Colonic mucosa (tissue), 4 donors: Measurements from ENCODE around the gene TFDP3. TPM values are rescaled to one million over a fixed set of nuclear protein-coding genes. Genes with fewer than 3 reads are reported as not detected.

Experiments used
- DNase-seq: peaks from one replicate; pipeline ENCODE4 v3.0.0-alpha.2; 2020
- H3K27ac ChIP-seq: fragments of 200-600 bp; one replicate; pipeline ENCODE4 v1.8.0; 2021
- H3K27me3 ChIP-seq: fragments of 200-600 bp; one replicate; pipeline ENCODE4 v1.8.0; 2021
- H3K36me3 ChIP-seq: fragments of 200-600 bp; one replicate; pipeline ENCODE4 v1.8.0; 2021
- H3K4me1 ChIP-seq: fragments of 200-600 bp; one replicate; pipeline ENCODE4 v1.8.0; 2021; ENCODE audit warnings: mild to moderate bottlenecking
- H3K4me3 ChIP-seq: fragments of 200-600 bp; one replicate; pipeline ENCODE4 v1.8.0; 2021
- H3K9ac ChIP-seq, 2 donors: one replicate each; pipeline ENCODE4 v1.7.0; 2013; ENCODE audit warnings: control low read depth in 2 of 2, low read depth in 2 of 2, low read length in 2 of 2
- H3K9me3 ChIP-seq: fragments of 200-600 bp; one replicate; pipeline ENCODE4 v1.8.0; 2021
- CTCF ChIP-seq: fragments of 200-600 bp; IDR thresholded peaks from one replicate; pipeline ENCODE4 v1.8.0; 2022; ENCODE audit warnings: antibody characterized with exemption, mild to moderate bottlenecking
- intact Hi-C: fragments of 100-400 bp; cut with DNase I; formaldehyde crosslinking; loops from one replicate; pipeline ENCODE4 v1.14.1; 2022
- total RNA-seq, 2 donors: library from RNA; stranded (reverse); fragmentation: NEBNext Ultra II Directional in 1 of 2; extraction: Animal tissue kit (Norgen Biotek cat#: 25700) in 1 of 2; gene quantifications; one replicate each; pipeline ENCODE4 v1.2.1, GENCODE V29; 2021
- donor health status: healthy.
- donor health status: DM: no; HTN: no; CAD: no.
- donor health status: DM: no; HTN: no; CAD: no.

The TFDP3 gene
- total RNA-seq, 2 donors from 2014 or later, result not detected

DNA sequence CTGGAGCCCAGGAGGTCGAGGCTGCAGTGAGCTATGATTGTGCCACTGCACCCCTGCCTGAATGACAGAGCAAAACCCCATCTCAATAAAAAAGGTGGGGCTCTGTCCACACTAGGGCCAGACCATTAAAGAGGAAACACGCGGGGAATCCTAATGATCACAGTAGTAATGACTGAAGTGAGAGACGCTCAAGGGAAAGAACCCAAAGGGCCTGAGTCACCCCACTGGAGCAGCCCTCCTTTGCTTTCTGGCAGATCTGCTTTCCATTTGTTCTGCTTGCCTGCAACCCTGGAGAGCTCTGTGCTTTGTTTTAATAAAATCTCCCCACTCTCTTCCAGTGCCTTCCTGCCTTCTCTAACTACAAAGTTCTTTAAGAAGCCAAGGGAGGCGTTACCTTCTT is 5.0 kb downstream of the TFDP3 start:
- no peak for DNase-seq
- Histone ChIP-seq H3K9ac (no peak overlapping the region), H3K36me3 (no peaks in the 10 kb centered on the region), H3K27ac (no peak overlapping the region), H3K4me3 (no peak overlapping the region), H3K27me3 (no peaks in the 10 kb centered on the region), H3K4me1 (no peaks in the 10 kb centered on the region), H3K9me3 (no peaks in the 10 kb centered on the region)
- intact Hi-C loops, result no loop called here
- no peak for TF ChIP-seq CTCF

DNA sequence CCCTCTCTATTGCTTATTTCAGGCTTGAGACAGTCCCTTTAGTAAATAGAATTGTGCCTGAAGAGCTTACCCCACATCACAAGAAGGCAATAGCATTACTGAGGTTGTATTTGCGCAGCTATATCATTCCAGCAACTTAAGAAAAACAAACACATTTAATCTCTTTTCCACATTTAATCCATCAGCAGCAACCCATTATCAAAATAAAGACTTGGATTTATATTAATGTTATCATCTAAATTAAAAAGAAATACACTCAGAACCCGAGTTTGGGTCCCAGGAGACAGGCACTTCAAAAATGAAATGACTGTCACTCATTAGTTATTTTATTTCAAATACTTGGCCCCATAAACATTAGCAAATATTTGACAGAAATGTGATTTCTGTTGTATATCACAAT is 10.4 kb downstream of the TFDP3 start:
- Histone ChIP-seq H3K36me3 (no peaks in the 10 kb centered on the region), H3K27me3 (no peaks in the 10 kb centered on the region), H3K9ac (no peak overlapping the region), H3K4me3 (no peak overlapping the region), H3K4me1 (no peaks in the 10 kb centered on the region), H3K27ac (no peak overlapping the region), H3K9me3 (no peaks in the 10 kb centered on the region)
- no peak for DNase-seq
- intact Hi-C loops, result no loop called here
- no peak for TF ChIP-seq CTCF

DNA sequence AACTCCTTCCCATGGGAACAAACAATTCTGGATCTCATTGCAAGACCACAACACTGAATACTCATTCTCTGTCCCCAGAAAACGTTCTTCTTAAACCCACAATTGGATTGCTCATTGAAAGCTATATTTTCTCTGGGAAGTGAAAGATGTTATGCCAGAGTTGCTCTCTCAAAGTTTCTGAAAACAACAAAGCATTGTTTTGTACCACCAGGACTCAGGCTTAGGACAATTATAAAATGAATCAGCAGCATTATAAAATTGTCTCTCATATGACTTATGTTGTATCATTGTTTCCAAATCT is 26.5 kb downstream of the TFDP3 start:
- Histone ChIP-seq H3K4me3 (no peak overlapping the region), H3K9ac (no peak overlapping the region)
- intact Hi-C loops, result no loop called here

DNA sequence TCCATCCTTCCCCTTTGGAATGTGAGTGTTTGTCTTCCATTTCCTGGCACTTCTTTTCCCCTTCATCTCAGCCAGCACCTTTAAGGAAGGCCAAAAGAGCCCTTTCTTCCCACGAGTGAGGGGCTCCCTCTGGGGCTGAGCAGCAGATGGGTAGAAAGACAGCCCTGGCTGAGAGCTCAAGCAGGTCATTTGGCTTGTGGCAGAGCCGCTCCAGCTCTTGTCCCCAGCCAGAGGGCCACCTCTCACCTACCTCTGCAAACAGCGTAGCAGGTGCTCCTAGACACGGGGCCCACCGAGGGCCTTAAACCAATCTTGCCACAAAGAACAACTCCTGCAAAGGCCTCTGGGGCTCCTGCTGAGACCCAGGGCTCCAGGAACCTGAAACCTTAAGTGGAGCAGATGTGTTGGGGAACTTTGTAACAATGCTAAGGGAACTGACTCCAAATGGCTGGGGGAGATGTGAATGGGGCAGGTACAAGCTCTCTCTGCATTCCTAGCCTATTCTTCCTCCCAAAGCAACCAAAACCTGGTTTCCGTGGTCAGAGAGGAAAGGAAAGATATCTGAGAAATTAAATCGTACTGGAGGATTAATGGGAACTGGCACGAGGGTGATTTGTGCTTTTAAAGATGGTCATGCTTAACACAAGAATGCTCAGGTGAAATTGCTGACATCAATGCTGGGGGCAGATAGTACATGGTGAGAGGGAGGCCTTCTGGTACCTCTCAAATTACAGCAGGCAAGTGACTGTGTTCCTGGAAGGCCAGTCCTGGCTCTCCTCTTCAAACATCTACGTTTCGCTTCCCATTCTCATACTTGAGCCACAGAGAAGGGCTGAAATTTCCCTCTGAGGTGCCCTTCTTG is 27.0 kb downstream of the TFDP3 start:
- Histone ChIP-seq H3K27ac (no peak overlapping the region), H3K27me3 (no peaks in the 10 kb centered on the region), H3K4me3 (no peak overlapping the region), H3K36me3 (no peaks in the 10 kb centered on the region), H3K4me1 (no peaks in the 10 kb centered on the region), H3K9ac (no peak overlapping the region), H3K9me3 (no peaks in the 10 kb centered on the region)
- DNase-seq, result no peak
- intact Hi-C loops, result no loop called here
- no peak for TF ChIP-seq CTCF

More for the DNA sequence above, 26.5 kb downstream of the TFDP3 start:
- Histone ChIP-seq H3K4me1 (no peaks in the 10 kb centered on the region), H3K36me3 (no peaks in the 10 kb centered on the region), H3K27me3 (no peaks in the 10 kb centered on the region), H3K9me3 (no peaks in the 10 kb centered on the region), H3K27ac (no peak overlapping the region)
- no peak for DNase-seq
- no peak for TF ChIP-seq CTCF

- no peak overlapping the region for H3K4me3 ChIP-seq
- no peaks in the 10 kb centered on the region for H3K4me1 ChIP-seq
- no peaks in the 10 kb centered on the region for H3K27me3 ChIP-seq
- H3K36me3 ChIP-seq, result no peaks in the 10 kb centered on the region
- no peaks in the 10 kb centered on the region for H3K9me3 ChIP-seq
- no peak for DNase-seq
- no peak overlapping the region for H3K9ac ChIP-seq
- H3K27ac ChIP-seq, result no peak overlapping the region
- no peak for TF ChIP-seq CTCF
- intact Hi-C loops, result no loop called here
Observed at GRCh38 chrX:133189195-133189594, 29.0 kb downstream of the TFDP3 start.
